Measurements from ENCODE around the gene HNRNPF.
"Not testable (repeated sequence)": the region's sequence is repeated elsewhere in the genome, so short reads cannot be mapped to it uniquely, and the experiment has no call there.

The HNRNPF gene

DNA sequence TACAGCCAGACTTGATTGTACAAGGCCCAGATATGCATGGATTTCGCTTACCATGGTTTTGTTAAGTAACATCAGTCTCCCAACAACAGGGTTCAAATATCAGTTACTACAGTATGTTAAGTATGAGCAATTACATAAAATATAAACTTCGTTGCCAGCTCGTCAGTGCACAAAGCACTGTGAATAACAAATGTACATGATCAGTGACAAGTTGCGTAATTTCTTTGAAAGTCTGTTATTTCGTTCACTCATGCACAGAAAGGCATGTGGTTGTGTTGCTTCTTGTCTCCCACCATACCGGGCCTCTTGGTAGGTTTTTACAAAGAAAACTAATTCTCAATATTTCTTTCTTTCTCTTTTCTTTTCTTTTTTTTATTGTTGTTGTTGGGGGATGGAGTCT, 15.4 kb upstream of the HNRNPF start:
- H3K4me3 ChIP-seq, result no peak overlapping the region
- H3K27ac ChIP-seq, result no peak overlapping the region

- H3K4me3 ChIP-seq, result not testable (repeated sequence)
- peak overlapping the region in 7 of 21 experiments; percentile 86 to 99 (median 91) for H3K27ac ChIP-seq
Measured at GRCh38 chr10:43421944-43422343, 13.0 kb upstream of the HNRNPF start.

DNA sequence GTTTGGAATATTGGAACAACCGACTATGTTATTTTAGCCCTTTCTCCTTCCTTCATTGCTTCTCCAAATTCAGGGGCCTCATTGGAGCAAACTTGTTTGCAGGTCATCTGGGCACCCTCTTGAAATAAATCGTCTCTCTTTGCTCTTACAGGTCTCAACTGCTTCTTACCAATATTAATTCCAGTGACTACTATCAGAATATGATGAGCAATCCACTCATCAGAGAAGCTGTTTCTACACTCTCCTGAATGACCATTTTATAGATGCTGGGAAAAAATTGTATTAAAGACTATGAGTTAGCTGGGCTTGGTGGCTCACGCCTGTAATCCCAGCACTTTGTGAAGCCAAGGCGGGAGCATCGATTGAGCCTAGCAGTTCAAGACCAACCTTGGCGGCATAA, 12.5 kb upstream of the HNRNPF start:
- H3K4me3 ChIP-seq, result peak overlapping the region in 1 of 7 experiments; percentile 48
- peak overlapping the region in 19 of 21 experiments; percentile 86 to 99 (median 93) for H3K27ac ChIP-seq

GRCh38 chr10:43421201-43421507, 12.2 kb upstream of the HNRNPF start:
- Histone ChIP-seq H3K4me3 (peak overlapping the region; percentile 38 to 64 (median 51)), H3K27ac (peak overlapping the region in 20 of 21 experiments; percentile 86 to 99 (median 94))

- Histone ChIP-seq H3K4me3 (peak overlapping the region; percentile 38 to 64 (median 51)), H3K27ac (peak overlapping the region; percentile 36 to 99 (median 93))
Measured at GRCh38 chr10:43420369-43421200, 11.6 kb upstream of the HNRNPF start.

GRCh38 chr10:43419997-43420368, 11.0 kb upstream of the HNRNPF start:
- Histone ChIP-seq H3K27ac (peak overlapping the region; percentile 47 to 99 (median 93)), H3K4me3 (peak overlapping the region; percentile 38 to 64 (median 51))

DNA sequence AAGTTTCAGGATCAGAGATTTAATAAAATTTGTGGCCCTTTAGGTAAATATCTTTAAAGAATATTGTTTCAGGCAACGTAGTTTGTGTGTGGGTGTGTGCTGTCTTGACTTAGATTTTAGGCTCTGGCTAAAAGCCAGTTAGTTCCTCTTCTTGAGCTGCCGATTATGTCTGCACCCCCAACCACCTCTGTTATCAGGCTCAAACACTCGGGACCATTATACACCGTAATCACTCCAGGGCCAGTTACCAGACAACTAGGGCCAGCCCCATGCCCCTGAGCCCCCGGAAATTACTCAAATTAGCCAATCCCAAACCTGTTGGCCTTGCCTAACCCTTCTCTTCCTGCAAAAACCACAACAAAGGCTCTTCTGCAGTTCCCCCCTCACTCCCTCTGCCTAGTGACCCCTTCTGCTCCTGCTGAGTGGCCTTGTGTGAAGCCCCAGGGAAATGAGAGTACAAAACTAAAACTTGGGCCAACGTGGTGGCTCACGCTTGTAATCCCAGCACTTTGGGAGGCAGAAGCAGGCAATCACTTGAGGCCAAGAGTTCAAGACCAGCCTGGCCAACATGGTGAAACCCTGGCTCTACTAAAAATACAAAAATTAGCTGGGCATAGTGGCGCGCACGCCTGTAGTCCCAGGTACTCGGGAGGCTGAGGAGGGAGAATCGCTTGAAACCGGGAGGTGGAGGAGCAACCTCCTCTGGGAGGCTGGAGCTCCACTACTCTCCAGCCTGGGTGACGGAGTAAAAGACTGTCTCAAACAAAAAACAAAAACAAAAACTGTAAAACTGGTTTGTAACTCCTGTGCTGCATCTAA, 9.2 kb upstream of the HNRNPF start:
- no peak overlapping the region for H3K4me3 ChIP-seq

DNA sequence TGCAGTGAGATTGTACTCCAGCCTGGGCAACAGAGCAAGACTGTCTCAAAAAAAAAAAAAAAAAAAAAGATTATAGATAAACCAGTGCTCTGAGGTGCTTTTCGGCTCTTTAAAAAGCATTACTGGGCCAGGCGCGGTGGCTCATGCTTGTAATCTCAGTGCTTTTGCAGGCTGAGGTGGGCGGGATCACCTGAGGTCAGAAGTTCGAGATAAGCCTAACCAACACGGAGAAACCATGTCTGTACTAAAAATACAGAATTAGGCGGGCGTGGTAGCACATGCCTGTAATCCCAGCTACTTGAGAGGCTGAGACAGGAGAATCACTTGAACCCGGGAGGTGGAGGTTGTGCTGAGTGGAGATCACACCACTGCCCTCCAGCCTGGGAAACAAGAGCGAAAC, 6.6 kb upstream of the HNRNPF start:
- no peak overlapping the region for H3K27ac ChIP-seq
- H3K4me3 ChIP-seq, result no peak overlapping the region

More for the DNA sequence above, 9.2 kb upstream of the HNRNPF start:
- peak overlapping the region in 13 of 21 experiments; percentile 2 to 61 (median 42) for H3K27ac ChIP-seq

DNA sequence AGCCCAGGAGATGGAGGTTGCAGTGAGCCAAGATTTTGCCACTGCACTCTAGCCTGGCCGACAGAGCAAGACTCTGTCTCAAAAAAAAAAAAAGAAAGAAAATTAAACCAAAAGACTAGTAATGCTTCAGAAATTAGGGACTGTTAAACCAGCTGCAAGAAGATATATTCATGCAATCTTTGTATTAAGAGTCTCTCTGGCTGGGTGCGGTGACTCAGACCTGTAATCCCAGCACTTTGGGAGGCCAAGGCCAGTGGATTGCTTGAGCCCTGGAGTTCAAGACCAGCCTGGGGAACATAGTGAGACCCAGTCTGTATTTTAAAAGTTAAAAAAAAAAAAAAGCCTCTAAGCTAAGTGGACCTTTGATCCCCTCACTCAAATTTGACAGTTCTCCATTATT, 2.5 kb upstream of the HNRNPF start:
- no peak overlapping the region for H3K4me3 ChIP-seq
- H3K27ac ChIP-seq, result no peak overlapping the region

- peak overlapping the region in 12 of 21 experiments; percentile 93 to 100 (median 99) for H3K27ac ChIP-seq
- peak overlapping the region in 6 of 7 experiments; percentile 62 to 93 (median 82) for H3K4me3 ChIP-seq
Measured at GRCh38 chr10:43410345-43410744, 1.4 kb upstream of the HNRNPF start.

GRCh38 chr10:43409385-43410109, 561 bp upstream of the HNRNPF start:
- peak overlapping the region; percentile 56 to 100 (median 99) for H3K27ac ChIP-seq
- peak overlapping the region; percentile 62 to 93 (median 89) for H3K4me3 ChIP-seq

DNA sequence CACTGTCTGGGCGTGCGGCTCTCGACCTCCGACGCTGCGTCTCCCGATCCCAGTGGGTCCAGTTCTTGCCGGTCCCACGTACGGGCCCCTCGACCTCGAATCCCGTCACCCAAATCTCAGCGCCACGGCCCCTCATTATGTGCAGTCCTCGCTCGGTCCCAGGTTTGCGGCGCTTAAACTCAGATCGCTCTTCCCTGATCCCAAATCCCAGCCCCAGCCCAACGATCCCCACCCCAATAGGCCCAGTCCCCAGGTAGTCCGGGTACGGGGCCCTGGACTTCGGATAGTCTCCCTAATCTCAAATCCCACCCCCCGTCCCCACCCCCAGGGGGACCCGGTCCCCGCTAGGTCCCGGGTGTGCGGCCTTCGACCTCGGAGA, 666 bp downstream of the HNRNPF start:
- peak overlapping the region; percentile 40 to 100 (median 99) for H3K27ac ChIP-seq
- H3K4me3 ChIP-seq, result peak overlapping the region; percentile 62 to 93 (median 89)

GRCh38 chr10:43407576-43408330, 1.2 kb downstream of the HNRNPF start:
- Histone ChIP-seq H3K4me3 (peak overlapping the region; percentile 62 to 93 (median 89)), H3K27ac (peak overlapping the region; percentile 93 to 100 (median 99))

DNA sequence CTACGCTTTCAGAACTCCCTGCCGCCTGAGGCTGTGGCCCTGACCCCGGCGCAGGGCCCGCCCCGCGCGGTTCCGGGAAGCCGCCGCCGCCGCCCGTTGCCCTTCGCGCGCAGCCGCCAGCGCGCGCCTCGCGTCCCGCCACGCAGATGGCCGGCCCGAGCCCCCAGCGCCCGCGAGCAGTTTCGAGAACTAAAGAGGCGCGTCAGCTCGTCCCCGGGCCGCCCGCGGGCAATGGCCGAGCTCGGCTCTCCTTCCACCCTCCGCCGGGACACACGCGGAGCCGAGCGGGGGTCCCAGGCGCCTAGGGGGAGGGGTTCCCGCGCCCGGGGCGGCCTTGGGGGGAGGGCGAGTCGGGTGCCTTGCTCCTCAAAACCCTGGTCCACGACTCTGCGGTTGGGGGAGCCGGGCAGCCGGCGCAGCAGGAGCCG, 1.8 kb downstream of the HNRNPF start:
- H3K27ac ChIP-seq, result peak overlapping the region; percentile 93 to 100 (median 99)
- peak overlapping the region; percentile 62 to 93 (median 89) for H3K4me3 ChIP-seq

- Histone ChIP-seq H3K4me3 (peak overlapping the region in 4 of 7 experiments; percentile 4 to 90 (median 76)), H3K27ac (peak overlapping the region in 8 of 21 experiments; percentile 23 to 97 (median 36))
Measured at GRCh38 chr10:43404704-43405084, 4.3 kb downstream of the HNRNPF start.

- Histone ChIP-seq H3K4me3 (peak overlapping the region in 4 of 7 experiments; percentile 4 to 90 (median 76)), H3K27ac (peak overlapping the region in 10 of 21 experiments; percentile 10 to 97 (median 38))
Measured at GRCh38 chr10:43403911-43404703, 4.9 kb downstream of the HNRNPF start.

- Histone ChIP-seq H3K4me3 (no peak overlapping the region), H3K27ac (peak overlapping the region in 3 of 21 experiments; percentile 30 to 97 (median 62))
Measured at GRCh38 chr10:43402880-43403452, 6.0 kb downstream of the HNRNPF start.

DNA sequence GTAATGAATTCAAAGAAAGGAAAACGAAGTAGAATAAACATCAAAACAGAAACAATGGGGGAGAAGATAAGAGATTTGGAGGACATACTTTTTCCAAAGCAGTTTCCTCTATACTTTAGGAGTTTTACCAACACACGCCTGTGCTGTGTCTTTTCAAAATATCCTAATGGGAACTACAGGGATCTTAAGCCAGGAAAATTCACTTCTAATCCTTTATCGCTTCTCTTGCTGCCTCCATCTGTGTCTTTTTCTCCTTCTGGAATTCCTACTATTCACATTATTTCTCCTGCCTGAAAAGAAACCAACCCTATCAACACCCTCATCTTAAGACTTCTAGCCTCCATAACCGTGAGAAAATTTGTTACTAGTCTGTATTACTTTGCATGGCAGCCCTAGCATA, 6.8 kb downstream of the HNRNPF start:
- H3K4me3 ChIP-seq, result no peak overlapping the region
- peak overlapping the region in 2 of 21 experiments; percentile 9 to 62 for H3K27ac ChIP-seq

All from skin epidermis (tissue), 12 donors.